HAP-1 (cell line): ENCODE measurements around the gene TNRC6C.

Experiments
- DNase-seq, 2 experiments: peaks; one replicate each; pipeline ENCODE4 v3.0.0-alpha.2; 2016 to 2020; ENCODE audit warnings: low spot score in 2 of 2
- H3K27me3 ChIP-seq: fragments of 250-450 bp; sonication (Bioruptor Pico); 2 replicates; pipeline ENCODE4 v1.5.1; 2020; ENCODE audit warnings: low read depth, mild to moderate bottlenecking, moderate library complexity
- H3K36me3 ChIP-seq: fragments of 250-450 bp; sonication (Bioruptor Pico); replicated peaks from 2 replicates; pipeline ENCODE4 v1.5.1; 2020; ENCODE audit warnings: mild to moderate bottlenecking
- H3K4me1 ChIP-seq: fragments of 250-450 bp; sonication (Bioruptor Pico); 2 replicates; pipeline ENCODE4 v1.5.1; 2020; ENCODE audit warnings: mild to moderate bottlenecking
- H3K4me3 ChIP-seq: fragments of 250-450 bp; sonication (Bioruptor Pico); 2 replicates; pipeline ENCODE4 v1.5.1; 2020; ENCODE audit warnings: mild to moderate bottlenecking, moderate library complexity
- H3K9me3 ChIP-seq: fragments of 250-450 bp; sonication (Bioruptor Pico); 2 replicates; pipeline ENCODE4 v1.5.1; 2020; ENCODE audit warnings: mild to moderate bottlenecking, moderate library complexity
- in situ Hi-C: fragments of 300-500 bp; cut with MboI; formaldehyde crosslinking; loops from 3 replicates; pipeline ENCODE4 v1.14.3; 2020; ENCODE audit warnings: low sequenced_read_pairs, inconsistent platforms, mixed read lengths

The TNRC6C gene

GRCh38 chr17:78142119-78142861 is 183.8 kb downstream of the TNRC6C start:
- H3K9me3 ChIP-seq = no peaks in the 10 kb centered on the region
- DNase-seq = no peak
- H3K27me3 ChIP-seq = no peaks in the 10 kb centered on the region
- H3K4me3 ChIP-seq = no peak overlapping the region
- no peaks in the 10 kb centered on the region for H3K36me3 ChIP-seq
- in situ Hi-C loops = no loop called here
- H3K4me1 ChIP-seq = peaks cover 6% of the 10 kb centered on the region

GRCh38 chr17:78143214-78144146 is 185.0 kb downstream of the TNRC6C start:
- Histone ChIP-seq H3K4me1 (peaks cover 6% of the 10 kb centered on the region), H3K4me3 (no peak overlapping the region), H3K27me3 (no peaks in the 10 kb centered on the region), H3K9me3 (no peaks in the 10 kb centered on the region), H3K36me3 (no peaks in the 10 kb centered on the region)
- in situ Hi-C loops = no loop called here
- no peak for DNase-seq

DNA sequence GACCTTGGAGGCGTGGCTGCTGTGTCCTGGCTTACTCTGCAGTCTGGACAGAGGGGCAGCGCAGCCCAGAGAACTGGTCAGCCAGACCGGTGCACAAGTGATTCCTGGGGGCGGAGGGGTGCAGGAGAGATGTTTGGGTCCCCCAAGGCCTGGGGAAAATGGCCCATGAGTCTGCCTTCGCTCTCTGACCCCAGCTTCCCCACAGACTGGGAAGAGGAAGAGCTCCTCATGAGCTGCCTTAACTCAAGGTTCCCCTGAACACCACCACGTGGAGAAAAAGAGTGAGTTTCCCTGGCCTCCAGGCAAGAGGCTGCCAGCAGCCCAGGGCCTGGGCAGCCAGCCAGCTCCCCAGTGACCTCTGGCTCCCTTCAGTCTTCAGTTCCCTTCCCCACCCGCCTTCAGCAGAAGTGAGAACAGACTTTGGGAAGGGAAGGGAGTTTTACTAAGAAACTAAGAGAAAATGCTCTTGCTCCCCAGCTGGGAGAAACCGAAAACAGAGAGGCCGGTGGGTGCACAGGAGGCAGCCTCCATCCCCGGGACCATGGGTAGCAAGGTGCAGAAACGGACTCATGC is 185.7 kb downstream of the TNRC6C start:
- no peaks in the 10 kb centered on the region for H3K9me3 ChIP-seq
- in situ Hi-C loops = no loop called here
- peaks cover 6% of the 10 kb centered on the region for H3K4me1 ChIP-seq
- peak in 1 of 2 experiments; percentile 41 for DNase-seq
- H3K27me3 ChIP-seq = no peaks in the 10 kb centered on the region
- H3K4me3 ChIP-seq = no peak overlapping the region
- no peaks in the 10 kb centered on the region for H3K36me3 ChIP-seq

DNA sequence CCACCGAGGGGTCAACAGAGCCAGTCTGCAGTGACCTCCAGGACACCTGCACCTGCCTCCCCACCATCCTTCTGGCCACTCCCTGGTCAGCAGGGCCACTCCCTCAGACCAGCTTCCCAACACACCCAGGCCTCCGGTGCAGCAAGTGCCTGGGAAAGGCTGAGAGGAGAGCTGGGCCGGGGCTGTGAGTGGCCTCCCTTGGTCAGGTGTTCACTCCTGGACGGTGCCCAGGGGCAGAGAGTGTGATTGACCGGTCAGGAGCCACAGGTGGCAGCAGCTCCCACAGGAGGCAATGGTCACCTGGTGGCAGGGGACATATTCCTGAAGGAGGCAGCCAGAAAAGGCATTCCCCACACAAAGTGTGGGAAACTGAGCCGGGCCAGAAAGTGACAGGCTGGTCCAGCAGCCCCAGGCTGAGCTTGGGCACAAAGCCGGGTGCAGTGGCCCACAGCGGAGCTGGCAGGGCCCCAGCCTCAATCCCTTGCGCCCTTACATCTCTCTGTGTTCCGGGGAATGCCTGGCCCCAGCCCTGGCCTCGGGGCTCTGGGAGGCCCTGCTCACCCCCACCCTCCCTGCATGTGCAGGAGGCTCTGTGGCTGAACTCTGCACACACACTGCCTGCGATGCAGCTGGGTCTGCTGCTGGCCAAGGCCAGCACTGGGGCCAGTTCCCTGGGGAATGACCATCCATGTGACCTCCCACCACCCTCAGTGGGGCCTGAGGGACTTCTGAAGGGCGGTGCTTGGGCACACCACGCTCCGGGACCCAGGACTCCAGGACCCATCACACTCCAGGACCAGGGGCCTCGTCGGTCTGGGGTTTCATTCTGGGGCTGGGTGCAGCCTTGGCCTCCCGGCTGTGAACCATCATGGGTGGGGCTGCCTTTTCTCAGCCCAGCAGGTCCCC is 186.5 kb downstream of the TNRC6C start:
- Histone ChIP-seq H3K4me3 (no peak overlapping the region), H3K27me3 (no peaks in the 10 kb centered on the region), H3K36me3 (no peaks in the 10 kb centered on the region), H3K4me1 (peaks cover 5% of the 10 kb centered on the region), H3K9me3 (no peaks in the 10 kb centered on the region)
- no peak for DNase-seq
- in situ Hi-C loops = no loop called here

DNA sequence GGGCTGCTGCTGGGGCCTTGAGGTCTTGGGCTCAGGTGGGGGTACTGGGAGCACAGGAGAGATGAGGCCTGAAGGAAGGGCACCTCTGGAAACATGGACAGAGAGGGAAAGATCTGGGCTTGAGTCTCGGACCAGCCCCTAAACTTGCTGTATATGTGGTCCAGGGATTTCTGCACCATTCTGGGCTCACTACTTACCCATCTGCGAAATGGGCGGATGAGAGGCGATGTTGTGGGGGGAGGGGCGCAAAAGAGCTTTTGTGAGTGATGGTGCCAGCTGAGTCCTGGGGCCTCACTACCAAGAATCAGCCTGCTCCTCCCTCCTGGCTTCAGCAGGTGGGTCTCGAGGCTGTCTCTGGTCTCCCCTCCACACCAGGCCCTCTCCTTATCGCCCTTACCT is 188.0 kb downstream of the TNRC6C start:
- no peaks in the 10 kb centered on the region for H3K4me1 ChIP-seq
- no peaks in the 10 kb centered on the region for H3K36me3 ChIP-seq
- no peak overlapping the region for H3K4me3 ChIP-seq
- no peaks in the 10 kb centered on the region for H3K27me3 ChIP-seq
- no peaks in the 10 kb centered on the region for H3K9me3 ChIP-seq
- no peak for DNase-seq
- in situ Hi-C loops = no loop called here

GRCh38 chr17:78146881-78147280 is 188.4 kb downstream of the TNRC6C start:
- no peaks in the 10 kb centered on the region for H3K9me3 ChIP-seq
- in situ Hi-C loops = no loop called here
- H3K27me3 ChIP-seq = no peaks in the 10 kb centered on the region
- DNase-seq = no peak
- H3K4me1 ChIP-seq = no peaks in the 10 kb centered on the region
- H3K4me3 ChIP-seq = no peak overlapping the region
- no peaks in the 10 kb centered on the region for H3K36me3 ChIP-seq

DNA sequence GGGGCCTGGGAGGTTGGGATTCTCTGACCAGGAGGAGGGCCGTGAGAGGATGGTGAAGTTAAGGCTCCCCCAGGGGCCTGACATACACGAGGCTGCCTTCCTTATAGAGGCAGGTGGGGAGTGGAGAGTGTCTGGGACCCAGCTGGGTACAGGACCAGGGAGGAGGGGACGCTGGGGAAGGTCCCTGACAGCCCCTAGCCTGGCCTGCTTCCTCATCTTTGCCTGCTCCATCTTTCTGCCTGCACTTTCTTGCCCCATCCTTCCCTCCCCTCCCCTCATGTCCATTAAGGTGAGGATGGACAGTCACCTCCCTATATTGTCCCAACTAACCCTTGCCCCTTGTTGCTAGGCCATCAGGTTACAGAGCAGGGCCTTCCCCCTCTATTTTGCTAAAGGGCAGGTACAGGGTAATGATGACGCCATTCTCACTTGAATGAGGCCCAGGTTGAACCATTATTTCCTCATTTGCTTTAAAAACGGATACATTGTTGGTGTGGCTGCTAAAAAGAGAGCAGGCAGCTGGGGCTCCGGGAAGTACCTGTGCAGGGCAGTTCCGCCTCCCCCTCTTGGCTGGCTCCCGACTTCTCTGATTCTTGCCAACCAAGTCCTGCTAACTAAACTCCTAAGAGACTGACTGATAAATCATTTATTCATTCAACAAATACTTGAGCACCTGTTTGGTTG is 189.0 kb downstream of the TNRC6C start:
- Histone ChIP-seq H3K27me3 (no peaks in the 10 kb centered on the region), H3K36me3 (no peaks in the 10 kb centered on the region), H3K9me3 (no peaks in the 10 kb centered on the region), H3K4me3 (no peak overlapping the region), H3K4me1 (no peaks in the 10 kb centered on the region)
- no peak for DNase-seq
- in situ Hi-C loops = no loop called here

DNA sequence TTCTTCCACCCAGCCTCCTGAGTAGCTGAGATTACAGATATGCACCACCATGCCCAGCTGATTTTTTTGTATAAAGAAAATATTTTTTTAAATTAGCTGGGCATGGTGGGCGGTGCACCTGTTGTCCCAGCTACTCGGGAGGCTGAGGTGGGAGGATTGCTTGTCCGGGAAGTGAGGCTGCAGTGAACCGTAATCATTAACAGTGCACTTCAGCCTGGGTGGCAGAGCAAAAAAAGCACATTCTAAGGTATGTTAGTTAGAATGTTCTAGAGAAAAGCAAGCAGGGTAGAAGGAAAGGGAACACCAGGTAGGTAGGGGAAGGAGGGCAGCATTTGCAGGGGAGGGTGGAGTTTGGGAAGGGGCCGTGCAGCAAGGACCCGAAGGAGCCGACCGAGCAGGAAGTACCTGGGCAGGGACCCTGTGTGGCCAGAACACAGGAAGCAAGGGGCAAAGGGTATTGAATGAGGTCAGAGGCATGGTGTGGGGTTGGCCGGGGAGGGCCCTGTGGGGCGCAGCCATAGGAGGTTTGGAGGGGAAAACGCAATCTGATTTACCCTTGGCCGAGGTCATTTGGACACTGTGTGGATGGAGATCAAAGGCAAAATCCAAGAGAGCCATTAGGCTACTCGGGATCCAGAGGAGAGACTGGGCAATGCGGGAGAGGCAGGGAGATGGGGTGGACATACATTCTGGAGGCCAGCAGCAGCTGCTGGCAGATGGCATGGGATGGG is 189.9 kb downstream of the TNRC6C start:
- in situ Hi-C loops = no loop called here
- no peak overlapping the region for H3K4me3 ChIP-seq
- no peaks in the 10 kb centered on the region for H3K27me3 ChIP-seq
- H3K4me1 ChIP-seq = no peaks in the 10 kb centered on the region
- H3K9me3 ChIP-seq = no peaks in the 10 kb centered on the region
- H3K36me3 ChIP-seq = no peaks in the 10 kb centered on the region
- no peak for DNase-seq

- no peaks in the 10 kb centered on the region for H3K27me3 ChIP-seq
- no peaks in the 10 kb centered on the region for H3K9me3 ChIP-seq
- DNase-seq = no peak
- in situ Hi-C loops = no loop called here
- H3K36me3 ChIP-seq = no peaks in the 10 kb centered on the region
- no peaks in the 10 kb centered on the region for H3K4me1 ChIP-seq
- no peak overlapping the region for H3K4me3 ChIP-seq
Measured at GRCh38 chr17:78151514-78152008, 193.1 kb downstream of the TNRC6C start.

- no peaks in the 10 kb centered on the region for H3K36me3 ChIP-seq
- no peak overlapping the region for H3K4me3 ChIP-seq
- H3K4me1 ChIP-seq = no peaks in the 10 kb centered on the region
- no peak for DNase-seq
- no peaks in the 10 kb centered on the region for H3K9me3 ChIP-seq
- in situ Hi-C loops = no loop called here
- H3K27me3 ChIP-seq = no peaks in the 10 kb centered on the region
Measured at GRCh38 chr17:78154903-78155811, 196.7 kb downstream of the TNRC6C start.
